Measurements from ENCODE around the gene RYR2. TPM values are rescaled to one million over a fixed set of nuclear protein-coding genes. Genes with fewer than 3 reads are reported as not detected.
"Not testable (repeated sequence)": the region's sequence is repeated elsewhere in the genome, so short reads cannot be mapped to it uniquely, and the experiment has no call there.

The RYR2 gene
- total and polyA plus RNA-seq, 2 donors = 7.2 to 16.8 TPM

DNA sequence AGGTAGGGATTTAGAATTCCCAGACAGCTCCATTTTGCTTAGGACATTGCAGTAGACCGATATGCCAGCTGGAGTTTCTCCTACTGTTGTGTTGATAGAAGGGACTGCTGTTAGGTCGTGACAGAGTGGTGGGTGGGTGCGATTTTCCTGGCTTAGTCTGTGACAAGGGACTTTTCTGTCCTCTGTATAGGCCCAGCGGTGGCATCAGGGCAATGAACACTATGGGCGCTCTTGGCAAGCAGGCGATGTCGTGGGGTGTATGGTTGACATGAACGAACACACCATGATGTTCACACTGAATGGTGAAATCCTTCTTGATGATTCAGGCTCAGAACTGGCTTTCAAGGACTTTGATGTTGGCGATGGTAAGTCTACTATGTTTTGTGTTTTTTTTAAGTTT, 527.0 kb downstream of the RYR2 start:
- WGBS = 65% methylated on average over 9 of the region's 9 CpGs
- no peaks in the 10 kb centered on the region for H3K36me3 ChIP-seq (ENCODE audit: insufficient read depth)
- H3K4me1 ChIP-seq (ENCODE audit: insufficient read depth) = no peaks in the 10 kb centered on the region
- no peak overlapping the region for H3K4me3 ChIP-seq (ENCODE audit: low read depth, low read length)
- DNase-seq (ENCODE audit: extremely low spot score) = no peak
- no peak overlapping the region for H3K27ac ChIP-seq (ENCODE audit: low read depth)

GRCh38 chr1:237570530-237570929, 528.5 kb downstream of the RYR2 start:
- Histone ChIP-seq H3K27ac (ENCODE audit: low read depth) (no peak overlapping the region), H3K36me3 (ENCODE audit: insufficient read depth) (no peaks in the 10 kb centered on the region), H3K4me1 (ENCODE audit: insufficient read depth) (no peaks in the 10 kb centered on the region), H3K4me3 (ENCODE audit: low read depth, low read length) (no peak overlapping the region)
- DNase-seq (ENCODE audit: extremely low spot score) = no peak
- WGBS = 92% methylated on average over 5 of the region's 5 CpGs

DNA sequence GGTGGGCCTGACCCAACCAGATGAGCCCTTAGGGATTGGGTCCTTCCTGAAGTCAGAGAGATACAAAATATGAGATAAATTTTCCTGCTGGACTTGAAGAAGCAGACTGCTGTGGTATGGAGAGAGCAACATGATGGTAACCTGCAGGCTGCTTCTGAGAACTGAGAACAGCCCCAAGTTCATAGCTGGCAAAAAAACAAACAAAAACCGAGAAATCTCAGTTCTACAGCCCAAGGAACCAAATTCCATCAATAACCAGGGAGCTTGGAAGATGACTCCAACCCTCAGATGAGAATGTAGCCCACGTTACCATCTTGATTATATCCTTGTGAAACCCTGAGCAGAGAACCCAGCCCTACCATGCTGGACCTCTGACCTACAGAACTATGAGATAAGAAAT, 532.6 kb downstream of the RYR2 start:
- Histone ChIP-seq H3K4me1 (ENCODE audit: insufficient read depth) (no peaks in the 10 kb centered on the region), H3K27ac (ENCODE audit: low read depth) (no peak overlapping the region), H3K4me3 (ENCODE audit: low read depth, low read length) (no peak overlapping the region), H3K36me3 (ENCODE audit: insufficient read depth) (no peaks in the 10 kb centered on the region)
- DNase-seq (ENCODE audit: extremely low spot score) = no peak
- 56% methylated on average over 2 of the region's 2 CpGs for WGBS

DNA sequence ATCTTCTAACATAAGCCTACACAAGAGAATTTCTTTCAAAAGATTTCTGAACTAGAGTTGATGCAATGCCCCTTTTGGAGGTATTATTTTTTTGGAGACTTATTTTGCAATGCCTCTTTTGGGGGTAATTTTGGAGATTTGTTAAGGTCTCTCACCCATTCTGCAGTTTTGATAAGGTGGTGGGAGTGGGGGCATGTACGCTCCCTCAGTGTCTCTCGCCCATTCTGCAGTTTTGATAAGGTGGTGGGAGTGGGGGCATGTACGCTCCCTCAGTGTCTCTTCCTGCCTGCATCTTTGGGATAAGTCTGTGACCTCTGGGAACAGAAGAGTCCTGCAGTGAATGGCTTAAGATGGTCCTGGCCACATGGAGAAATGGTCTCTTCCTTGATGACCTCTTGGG, 536.6 kb downstream of the RYR2 start:
- no peak for DNase-seq (ENCODE audit: extremely low spot score)
- no peaks in the 10 kb centered on the region for H3K36me3 ChIP-seq (ENCODE audit: insufficient read depth)
- H3K4me3 ChIP-seq (ENCODE audit: low read depth, low read length) = no peak overlapping the region
- H3K27ac ChIP-seq (ENCODE audit: low read depth) = no peak overlapping the region
- 91% methylated on average over 3 of the region's 3 CpGs for WGBS
- no peaks in the 10 kb centered on the region for H3K4me1 ChIP-seq (ENCODE audit: insufficient read depth)

DNA sequence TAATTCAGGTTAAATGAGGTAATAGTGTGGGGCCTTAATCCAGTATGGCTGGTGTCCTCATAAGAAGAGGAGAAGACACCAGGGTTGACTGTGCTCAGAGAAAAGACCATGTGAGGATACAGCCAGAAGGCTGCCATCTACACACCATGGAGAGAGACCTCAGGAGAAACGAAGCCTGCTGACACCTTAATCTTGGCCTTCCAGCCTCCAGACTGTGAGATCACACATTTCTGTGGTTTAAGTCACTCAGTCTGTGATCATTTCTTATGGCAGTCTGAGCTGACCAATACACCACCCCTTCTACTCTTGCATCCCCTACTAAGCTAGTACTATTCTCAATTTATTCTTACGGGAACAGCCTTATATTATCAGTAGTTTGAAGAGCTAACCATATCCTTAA, 538.7 kb downstream of the RYR2 start:
- no peak overlapping the region for H3K27ac ChIP-seq (ENCODE audit: low read depth)
- WGBS = 90% methylated on average over 2 of the region's 2 CpGs
- H3K4me1 ChIP-seq (ENCODE audit: insufficient read depth) = no peaks in the 10 kb centered on the region
- no peak overlapping the region for H3K4me3 ChIP-seq (ENCODE audit: low read depth, low read length)
- no peak for DNase-seq (ENCODE audit: extremely low spot score)
- H3K36me3 ChIP-seq (ENCODE audit: insufficient read depth) = no peaks in the 10 kb centered on the region

- Histone ChIP-seq H3K4me1 (ENCODE audit: insufficient read depth) (no peaks in the 10 kb centered on the region), H3K27ac (ENCODE audit: low read depth) (no peak overlapping the region), H3K36me3 (ENCODE audit: insufficient read depth) (no peaks in the 10 kb centered on the region), H3K4me3 (ENCODE audit: low read depth, low read length) (no peak overlapping the region)
- DNase-seq (ENCODE audit: extremely low spot score) = no peak
These were observed 541.3 kb downstream of the RYR2 start for GRCh38 chr1:237583270-237583669.

DNA sequence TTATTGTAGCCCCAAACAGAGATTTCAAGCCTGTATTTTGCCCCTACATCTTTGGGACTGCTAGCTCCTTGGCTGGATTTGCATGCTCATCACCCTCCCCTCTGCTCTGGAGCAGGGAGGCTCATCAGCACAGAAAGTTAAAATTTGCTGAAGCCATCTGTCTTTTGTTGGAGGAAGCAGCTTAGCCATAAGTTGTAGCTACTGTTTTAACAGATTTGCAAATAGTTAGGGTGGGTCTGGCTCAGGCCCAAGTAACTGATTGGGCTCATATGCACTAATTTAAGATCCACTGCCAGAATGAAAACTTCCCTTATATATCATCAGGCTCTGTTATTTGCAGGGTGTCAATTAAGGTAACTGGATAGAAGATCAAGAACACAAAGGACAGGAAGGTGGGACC, 541.8 kb downstream of the RYR2 start:
- H3K4me1 ChIP-seq (ENCODE audit: insufficient read depth) = no peaks in the 10 kb centered on the region
- no peak overlapping the region for H3K4me3 ChIP-seq (ENCODE audit: low read depth, low read length)
- H3K36me3 ChIP-seq (ENCODE audit: insufficient read depth) = no peaks in the 10 kb centered on the region
- DNase-seq (ENCODE audit: extremely low spot score) = no peak
- H3K27ac ChIP-seq (ENCODE audit: low read depth) = no peak overlapping the region

GRCh38 chr1:237590386-237590785, 548.4 kb downstream of the RYR2 start:
- no peak for DNase-seq (ENCODE audit: extremely low spot score)
- Histone ChIP-seq H3K36me3 (ENCODE audit: insufficient read depth) (no peaks in the 10 kb centered on the region), H3K4me3 (ENCODE audit: low read depth, low read length) (no peak overlapping the region), H3K27ac (ENCODE audit: low read depth) (no peak overlapping the region), H3K4me1 (ENCODE audit: insufficient read depth) (no peaks in the 10 kb centered on the region)
- WGBS = 93% methylated on average over 13 of the region's 13 CpGs

GRCh38 chr1:237591353-237591752, 549.4 kb downstream of the RYR2 start:
- H3K36me3 ChIP-seq (ENCODE audit: insufficient read depth) = no peaks in the 10 kb centered on the region
- no peak overlapping the region for H3K27ac ChIP-seq (ENCODE audit: low read depth)
- WGBS = 85% methylated on average over 2 of the region's 2 CpGs
- H3K4me1 ChIP-seq (ENCODE audit: insufficient read depth) = no peaks in the 10 kb centered on the region
- DNase-seq (ENCODE audit: extremely low spot score) = no peak
- H3K4me3 ChIP-seq (ENCODE audit: low read depth, low read length) = no peak overlapping the region

DNA sequence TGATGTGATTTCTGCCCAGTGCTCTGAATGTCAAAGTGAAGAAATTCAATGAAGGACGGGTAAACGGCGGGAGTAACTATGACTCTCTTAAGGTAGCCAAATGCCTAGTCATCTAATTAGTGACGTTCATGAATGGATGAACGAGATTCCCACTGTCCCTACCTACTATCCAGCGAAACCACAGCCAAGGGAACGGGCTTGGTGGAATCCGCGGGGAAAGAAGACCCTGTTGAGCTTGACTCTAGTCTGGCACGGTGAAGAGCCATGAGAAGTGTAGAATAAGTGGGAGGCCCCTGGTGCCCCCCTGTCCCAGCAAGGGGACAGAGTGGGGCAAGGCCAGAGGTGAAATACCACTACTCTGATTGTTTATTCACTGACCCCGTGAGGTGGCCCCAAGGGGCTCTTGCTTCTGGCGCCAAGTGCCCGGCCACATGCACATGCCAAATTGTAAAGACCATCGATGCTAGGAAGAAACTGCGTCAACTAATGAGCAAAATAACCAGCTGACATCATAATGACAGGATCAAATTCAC, 561.1 kb downstream of the RYR2 start:
- H3K27ac ChIP-seq (ENCODE audit: low read depth); H3K36me3 ChIP-seq (ENCODE audit: insufficient read depth); DNase-seq (ENCODE audit: extremely low spot score); H3K4me1 ChIP-seq (ENCODE audit: insufficient read depth); H3K4me3 ChIP-seq (ENCODE audit: low read depth, low read length): not testable (repeated sequence)
- whole genome bisulfite sequencing = 87% methylated on average over 15 of the region's 15 CpGs

GRCh38 chr1:237608433-237608832, 566.4 kb downstream of the RYR2 start:
- Histone ChIP-seq H3K36me3 (ENCODE audit: insufficient read depth) (no peaks in the 10 kb centered on the region), H3K4me1 (ENCODE audit: insufficient read depth) (no peaks in the 10 kb centered on the region), H3K4me3 (ENCODE audit: low read depth, low read length) (no peak overlapping the region), H3K27ac (ENCODE audit: low read depth) (no peak overlapping the region)
- no peak for DNase-seq (ENCODE audit: extremely low spot score)
- WGBS = 93% methylated on average over 3 of the region's 3 CpGs

GRCh38 chr1:237610157-237610556, 568.2 kb downstream of the RYR2 start:
- WGBS = 82% methylated on average over 5 of the region's 5 CpGs
- DNase-seq (ENCODE audit: extremely low spot score) = no peak
- no peak overlapping the region for H3K4me3 ChIP-seq (ENCODE audit: low read depth, low read length)
- H3K4me1 ChIP-seq (ENCODE audit: insufficient read depth) = no peaks in the 10 kb centered on the region
- H3K27ac ChIP-seq (ENCODE audit: low read depth) = no peak overlapping the region
- H3K36me3 ChIP-seq (ENCODE audit: insufficient read depth) = no peaks in the 10 kb centered on the region

DNA sequence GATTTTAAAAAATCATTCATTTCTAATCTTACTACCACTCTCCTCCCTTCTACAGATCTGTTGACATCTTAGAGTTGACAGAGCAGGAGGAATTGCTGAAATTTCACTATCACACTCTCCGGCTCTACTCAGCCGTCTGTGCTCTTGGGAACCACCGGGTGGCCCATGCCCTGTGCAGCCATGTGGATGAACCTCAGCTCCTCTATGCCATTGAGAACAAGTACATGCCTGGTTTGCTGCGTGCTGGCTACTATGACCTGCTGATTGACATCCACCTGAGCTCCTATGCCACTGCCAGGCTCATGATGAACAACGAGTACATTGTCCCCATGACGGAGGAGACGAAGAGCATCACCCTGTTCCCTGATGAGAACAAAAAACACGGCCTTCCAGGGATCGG, 572.0 kb downstream of the RYR2 start:
- no peak overlapping the region for H3K4me3 ChIP-seq (ENCODE audit: low read depth, low read length)
- H3K4me1 ChIP-seq (ENCODE audit: insufficient read depth) = no peaks in the 10 kb centered on the region
- WGBS = 80% methylated on average over 9 of the region's 9 CpGs
- no peak for DNase-seq (ENCODE audit: extremely low spot score)
- no peak overlapping the region for H3K27ac ChIP-seq (ENCODE audit: low read depth)
- H3K36me3 ChIP-seq (ENCODE audit: insufficient read depth) = no peaks in the 10 kb centered on the region

GRCh38 chr1:237619553-237619952, 577.6 kb downstream of the RYR2 start:
- WGBS = 95% methylated on average over 5 of the region's 5 CpGs
- Histone ChIP-seq H3K27ac (ENCODE audit: low read depth) (no peak overlapping the region), H3K4me1 (ENCODE audit: insufficient read depth) (no peaks in the 10 kb centered on the region), H3K36me3 (ENCODE audit: insufficient read depth) (no peaks in the 10 kb centered on the region), H3K4me3 (ENCODE audit: low read depth, low read length) (no peak overlapping the region)
- no peak for DNase-seq (ENCODE audit: extremely low spot score)

GRCh38 chr1:237634922-237635321, 592.9 kb downstream of the RYR2 start:
- Histone ChIP-seq H3K4me1 (ENCODE audit: insufficient read depth) (no peaks in the 10 kb centered on the region), H3K4me3 (ENCODE audit: low read depth, low read length) (no peak overlapping the region), H3K27ac (ENCODE audit: low read depth) (no peak overlapping the region), H3K36me3 (ENCODE audit: insufficient read depth) (no peaks in the 10 kb centered on the region)
- DNase-seq (ENCODE audit: extremely low spot score) = no peak
- 95% methylated on average over 5 of the region's 5 CpGs for WGBS
